GM10248 (cell line): ENCODE results near the gene FBXO21.
"Not testable (repeated sequence)": the region's sequence is repeated elsewhere in the genome, so short reads cannot be mapped to it uniquely, and the experiment has no call there.

Experiments used
- CTCF ChIA-PET: fragments of 300-600 bp; sonication (Branson Sonifier 250); formaldehyde crosslinking; extraction: SDS; loops from one replicate; lab custom pipeline; 2021; ENCODE audit warnings: antibody characterized with exemption; lab: Yijun Ruan, JAX
- POLR2A ChIA-PET: fragments of 350-650 bp; sonication (Branson Sonifier 250); formaldehyde crosslinking; extraction: SDS; loops from one replicate; lab custom pipeline; 2020; ENCODE audit warnings: antibody characterized with exemption; lab: Yijun Ruan, JAX
- DNase-seq: peaks from one replicate; pipeline ENCODE4 v3.0.0; 2012; ENCODE audit errors: extremely low spot score
- CTCF ChIP-seq: IDR thresholded peaks from 2 replicates; pipeline ENCODE4 v1.5.1; 2012; ENCODE audit warnings: mild to moderate bottlenecking, low read depth; ENCODE audit errors: extremely low read depth, missing control alignments, control extremely low read depth

The FBXO21 gene

GRCh38 chr12:117100251-117100650 is 90.0 kb downstream of the FBXO21 start:
- POLR2A ChIA-PET: interaction anchor here (0.5 kb wide), 1 partner anchor 42 kb away, joined by 7 read pairs; no protein-coding TSS in a partner anchor
- no peak for DNase-seq
- TF ChIP-seq CTCF: no peak
- CTCF ChIA-PET: interaction anchor here (1.3 to 1.4 kb wide), 3 partner anchors 14 to 44 kb away, joined by 3 to 5 read pairs (median 3); no protein-coding TSS in a partner anchor

- peak; percentile 59 for DNase-seq
- no peak for TF ChIP-seq CTCF
- CTCF ChIA-PET: interaction anchor here (1.2 to 3.8 kb wide), 6 partner anchors 10 to 78 kb away, joined by 3 to 11 read pairs (median 3); no protein-coding TSS in a partner anchor
- POLR2A ChIA-PET: no interaction called here
These were observed 91.7 kb downstream of the FBXO21 start for GRCh38 chr12:117098361-117099217.

GRCh38 chr12:117098024-117098360 is 92.3 kb downstream of the FBXO21 start:
- no peak for DNase-seq
- no peak for TF ChIP-seq CTCF
- POLR2A ChIA-PET: interaction anchor here (0.6 kb wide), 1 partner anchor 71 kb away, joined by 3 read pairs; no protein-coding TSS in a partner anchor
- CTCF ChIA-PET: interaction anchor here (0.8 to 3.8 kb wide), 7 partner anchors 9 to 78 kb away, joined by 3 to 11 read pairs (median 3); no protein-coding TSS in a partner anchor

- no peak for DNase-seq
- ChIA-PET CTCF (interaction anchor here (0.8 to 3.8 kb wide), 6 partner anchors 8 to 71 kb away, joined by 3 to 11 read pairs (median 3); no protein-coding TSS in a partner anchor), POLR2A (interaction anchor here (0.6 kb wide), 1 partner anchor 71 kb away, joined by 3 read pairs; no protein-coding TSS in a partner anchor)
- no peak for TF ChIP-seq CTCF
These were observed 93.1 kb downstream of the FBXO21 start for GRCh38 chr12:117097159-117097558.

GRCh38 chr12:117096501-117097042 is 93.7 kb downstream of the FBXO21 start:
- no peak for TF ChIP-seq CTCF
- POLR2A ChIA-PET: no interaction called here
- CTCF ChIA-PET: interaction anchor here (1.2 to 3.8 kb wide), 5 partner anchors 9 to 71 kb away, joined by 3 to 11 read pairs (median 5); no protein-coding TSS in a partner anchor
- no peak for DNase-seq

GRCh38 chr12:117095191-117095590 is 95.1 kb downstream of the FBXO21 start:
- DNase-seq, POLR2A ChIA-PET: not testable (repeated sequence)
- CTCF ChIA-PET: interaction anchor here (1.2 to 3.8 kb wide), 4 partner anchors 21 to 69 kb away, joined by 4 to 11 read pairs (median 5); no protein-coding TSS in a partner anchor
